GM19395 (cell line): Measurements from ENCODE around the gene ACTRT2.

ENCODE experiments used
- ATAC-seq: cut with Tn5 transposase; IDR thresholded peaks from one replicate; pipeline ENCODE4 v1.9.1; 2021; ENCODE audit warnings: mild to moderate bottlenecking, moderate library complexity; ENCODE audit not compliant: unreplicated experiment

Gene ACTRT2

DNA sequence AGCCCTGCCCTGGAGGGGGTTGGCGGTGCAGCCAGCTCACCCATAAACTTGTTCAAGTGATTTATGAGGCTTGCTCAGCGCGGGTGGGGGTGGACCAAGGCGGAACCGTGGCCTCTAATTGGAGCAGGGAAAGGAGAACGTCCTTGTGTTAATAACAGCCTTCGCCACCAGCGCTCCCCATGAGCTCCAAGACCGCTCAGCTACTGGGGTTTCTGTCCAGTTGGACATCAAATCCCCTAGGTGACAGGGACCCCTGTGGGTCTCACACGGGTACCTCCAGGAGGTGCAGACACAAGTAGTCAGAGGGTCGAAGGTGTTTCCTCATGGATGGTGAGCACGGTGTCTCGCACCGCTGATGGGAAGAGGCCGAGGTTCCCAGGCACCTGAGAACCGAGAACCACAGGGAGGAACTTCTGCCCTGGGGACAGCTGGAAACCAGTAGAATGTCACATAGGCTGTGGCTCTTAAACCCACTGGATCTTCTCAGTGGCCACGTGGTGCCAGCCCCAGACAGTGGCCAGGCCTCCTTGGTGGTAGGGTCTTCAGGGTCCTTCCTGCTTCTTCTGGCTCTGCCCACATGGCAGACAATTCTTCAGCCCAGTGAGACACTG lies 3.7 kb upstream of the ACTRT2 start:
- ATAC-seq = no peak

DNA sequence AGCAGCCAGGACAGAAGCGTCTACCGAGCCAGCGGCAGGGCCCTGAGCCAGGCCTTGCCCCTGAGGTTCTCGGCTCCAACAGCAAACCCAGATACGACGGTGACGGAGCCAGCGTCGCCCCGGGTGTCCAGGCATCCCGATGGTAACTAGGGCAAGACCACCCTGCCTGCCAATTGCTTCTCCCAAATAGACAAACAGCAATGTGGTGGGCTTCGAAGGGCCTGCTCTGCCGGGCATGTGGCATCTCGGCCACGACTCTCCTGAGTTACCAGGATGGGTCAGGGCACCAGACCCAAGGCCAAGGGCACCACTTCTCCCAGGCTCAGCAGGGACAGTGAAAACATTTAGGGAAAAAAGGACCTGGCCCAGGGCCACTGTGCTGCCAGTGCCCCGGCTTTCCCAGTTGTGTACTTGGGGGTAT lies 3.2 kb upstream of the ACTRT2 start:
- ATAC-seq = no peak

DNA sequence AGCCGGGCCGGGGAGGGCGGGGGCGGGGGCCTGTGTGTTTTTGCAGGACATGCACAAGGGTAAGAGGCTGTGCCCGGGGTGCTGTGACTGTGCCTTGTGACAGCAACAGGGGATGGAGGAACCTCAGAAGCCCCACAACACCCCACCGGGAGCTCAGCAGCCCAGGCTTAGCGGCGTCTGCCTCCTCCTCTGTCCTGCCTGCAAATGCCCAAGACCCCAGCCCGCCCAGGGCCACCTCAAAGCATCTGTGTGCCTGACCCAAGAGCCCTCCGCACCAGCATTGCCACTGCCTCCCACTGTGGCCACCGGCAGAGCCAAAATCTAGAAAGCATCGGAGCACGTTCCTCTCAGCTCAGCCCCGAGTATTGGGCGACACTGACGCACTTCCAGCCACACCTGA lies 2.7 kb upstream of the ACTRT2 start:
- no peak for ATAC-seq

DNA sequence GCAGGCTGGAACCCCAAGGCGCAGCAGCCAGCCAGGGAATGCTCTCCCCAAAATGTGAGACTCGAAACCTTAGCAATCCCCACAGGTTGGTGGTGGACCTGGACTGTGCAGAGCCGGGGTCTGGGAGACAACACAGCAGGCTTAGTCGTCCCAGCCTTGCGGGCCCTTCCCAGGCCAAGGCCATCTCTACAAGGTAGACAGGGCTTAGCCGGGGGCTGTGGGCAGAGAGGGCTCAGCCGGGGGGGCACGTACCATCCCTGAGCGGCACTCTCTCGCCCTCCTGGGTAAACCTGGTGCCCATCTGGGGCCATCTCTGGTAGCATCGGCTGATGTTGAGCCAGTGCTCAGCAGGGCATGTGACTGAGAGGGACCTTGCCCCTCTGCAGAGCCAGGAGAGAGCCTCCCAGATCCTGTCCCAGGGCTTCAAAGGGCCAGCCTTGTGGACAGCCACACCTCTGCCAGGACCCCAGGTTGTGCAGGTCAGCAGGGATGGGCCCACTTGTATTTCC lies 2.2 kb upstream of the ACTRT2 start:
- ATAC-seq = no peak

DNA sequence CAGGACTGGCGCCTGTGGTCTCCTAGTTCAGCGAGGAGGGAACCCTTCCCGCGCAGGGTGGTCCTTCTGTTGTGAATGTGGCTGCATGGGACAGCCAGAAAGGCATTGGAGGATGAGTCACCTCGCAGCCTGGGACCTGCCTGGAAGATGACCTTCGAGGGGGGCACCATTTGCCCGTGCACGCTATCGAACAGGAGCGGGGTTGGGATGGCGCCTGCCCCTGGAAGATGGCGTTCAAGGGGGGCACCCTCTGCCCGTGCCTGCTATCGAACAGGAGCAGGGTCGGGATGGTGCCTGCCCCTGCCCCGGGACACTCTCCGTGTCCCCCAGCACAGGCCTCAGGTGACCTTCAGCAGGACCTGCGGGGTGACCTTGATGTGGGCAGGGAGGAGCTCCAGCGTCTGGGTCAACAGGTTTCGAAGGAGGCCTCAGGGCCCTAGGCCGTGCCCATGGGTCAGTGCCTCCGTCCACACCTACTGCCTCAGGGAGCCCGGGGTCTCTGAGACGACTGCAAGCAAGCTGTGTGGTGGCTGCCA lies 1.7 kb upstream of the ACTRT2 start:
- ATAC-seq = no peak

DNA sequence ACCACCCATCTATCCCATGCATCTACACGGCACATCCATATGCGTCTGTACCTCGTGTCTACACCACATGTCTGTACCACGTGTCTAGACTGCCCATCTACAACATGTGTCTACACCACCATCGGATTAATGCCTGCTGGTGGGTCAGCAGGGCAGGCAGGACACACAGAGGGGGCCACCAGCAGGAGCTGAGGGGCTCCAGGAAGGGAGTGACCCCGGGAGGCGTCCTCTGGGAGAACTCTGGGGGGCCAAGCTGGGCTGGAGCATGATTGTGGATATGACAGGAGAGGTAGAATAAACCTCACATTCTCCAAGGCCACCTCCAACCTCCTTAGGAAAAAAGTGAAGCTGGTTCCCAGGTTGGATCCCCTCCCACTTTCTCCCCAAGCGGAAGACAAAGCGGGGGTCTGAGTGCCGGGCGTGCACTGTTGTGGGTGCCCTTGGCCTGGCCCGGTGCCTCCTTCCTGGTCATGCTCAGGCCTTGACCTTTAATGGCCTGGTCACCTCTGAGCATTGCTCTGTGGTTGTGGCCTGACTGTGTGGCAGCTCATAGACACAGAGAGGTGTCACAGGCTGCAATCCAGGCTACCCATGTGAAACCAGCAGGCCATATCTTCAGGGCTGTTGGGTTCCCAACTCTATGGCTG lies 881 bp upstream of the ACTRT2 start:
- ATAC-seq = no peak

DNA sequence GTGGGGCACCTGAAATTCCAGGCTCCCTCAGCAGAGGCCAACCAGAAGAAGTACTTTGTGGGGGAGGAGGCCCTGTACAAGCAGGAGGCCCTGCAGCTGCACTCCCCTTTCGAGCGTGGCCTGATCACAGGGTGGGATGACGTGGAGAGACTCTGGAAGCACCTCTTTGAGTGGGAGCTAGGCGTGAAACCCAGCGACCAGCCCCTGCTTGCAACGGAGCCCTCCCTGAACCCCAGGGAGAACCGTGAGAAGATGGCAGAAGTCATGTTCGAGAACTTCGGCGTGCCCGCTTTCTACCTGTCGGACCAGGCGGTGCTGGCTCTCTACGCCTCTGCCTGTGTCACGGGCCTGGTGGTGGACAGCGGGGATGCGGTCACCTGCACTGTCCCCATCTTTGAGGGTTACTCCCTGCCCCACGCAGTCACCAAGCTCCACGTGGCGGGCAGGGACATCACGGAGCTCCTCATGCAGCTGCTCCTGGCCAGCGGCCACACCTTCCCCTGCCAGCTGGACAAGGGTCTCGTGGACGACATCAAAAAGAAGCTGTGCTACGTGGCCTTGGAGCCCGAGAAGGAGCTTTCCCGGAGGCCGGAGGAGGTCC lies 634 bp downstream of the ACTRT2 start:
- no peak for ATAC-seq

DNA sequence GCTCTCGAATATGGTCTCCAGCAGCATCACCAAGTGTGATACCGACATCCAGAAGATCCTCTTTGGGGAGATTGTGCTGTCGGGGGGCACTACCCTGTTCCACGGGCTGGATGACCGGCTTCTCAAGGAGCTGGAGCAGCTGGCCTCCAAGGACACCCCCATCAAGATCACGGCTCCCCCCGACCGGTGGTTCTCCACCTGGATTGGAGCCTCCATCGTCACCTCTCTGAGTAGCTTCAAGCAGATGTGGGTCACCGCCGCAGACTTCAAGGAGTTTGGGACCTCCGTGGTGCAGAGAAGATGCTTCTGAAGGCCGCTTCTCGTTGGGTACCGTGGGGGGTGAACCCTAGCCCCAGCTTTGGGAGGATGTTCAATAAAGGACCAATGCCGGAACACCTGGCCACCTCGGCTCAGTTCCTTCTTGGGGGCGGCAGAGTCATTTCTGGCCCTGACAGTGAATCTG lies 1.3 kb downstream of the ACTRT2 start:
- ATAC-seq = no peak

DNA sequence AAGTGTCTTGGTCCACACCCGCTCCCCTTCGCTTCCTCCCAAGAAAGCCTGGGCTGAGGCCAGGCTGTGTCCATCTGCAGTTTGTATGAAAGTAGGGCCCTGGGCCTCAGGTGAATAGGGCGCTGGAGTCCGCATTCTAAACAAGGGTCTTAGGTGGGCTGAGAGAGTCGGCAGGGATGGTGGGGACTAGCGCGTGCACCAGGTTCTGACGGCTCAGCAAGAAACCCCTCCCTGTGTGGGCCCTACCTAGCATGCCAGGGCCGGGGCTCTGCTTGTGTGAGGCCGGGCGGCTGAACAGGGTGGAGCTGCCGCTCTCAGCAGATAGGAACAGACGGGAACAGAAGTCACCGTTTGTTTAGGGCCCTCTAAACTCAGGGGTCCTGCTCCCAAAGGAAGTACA lies 1.7 kb downstream of the ACTRT2 start:
- no peak for ATAC-seq

DNA sequence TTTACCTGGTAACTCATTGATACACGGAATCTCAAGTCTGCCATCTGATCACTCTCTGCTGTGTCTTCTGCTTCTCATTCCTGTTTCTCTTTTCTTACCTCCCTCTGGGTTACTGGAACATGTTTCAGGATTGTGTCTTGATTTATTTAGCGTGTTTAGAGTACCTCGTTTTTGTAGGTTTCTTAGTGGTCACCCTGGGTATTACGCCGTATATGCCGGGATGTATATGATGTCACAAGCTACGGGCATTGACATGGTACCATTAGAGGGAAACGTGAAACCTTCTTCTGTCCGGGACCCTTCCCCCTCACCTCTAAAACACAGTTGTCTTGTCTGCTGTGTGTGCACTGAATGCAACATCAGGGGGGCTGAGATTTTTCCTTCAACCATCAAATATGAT lies 2.8 kb downstream of the ACTRT2 start:
- ATAC-seq = no peak

DNA sequence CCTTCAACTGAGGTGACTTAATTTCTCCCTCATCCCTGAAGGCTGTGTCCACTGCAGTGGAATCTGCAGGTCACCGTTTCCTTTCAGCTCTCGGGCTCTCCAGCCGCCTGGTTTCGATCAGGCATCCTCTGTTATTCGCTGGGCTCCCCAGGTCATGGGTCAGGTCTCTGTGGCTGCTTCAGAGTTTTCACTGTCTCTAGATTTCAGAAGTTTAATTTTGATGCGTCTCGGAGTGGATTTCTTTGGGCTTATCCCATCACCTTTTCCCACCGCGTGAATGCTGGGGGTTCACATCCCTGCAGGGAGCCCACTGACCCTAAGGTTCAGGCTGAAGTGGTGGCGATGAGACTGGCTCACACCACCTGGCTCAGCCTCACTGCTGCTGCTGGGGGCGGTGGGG lies 3.3 kb downstream of the ACTRT2 start:
- ATAC-seq = no peak

DNA sequence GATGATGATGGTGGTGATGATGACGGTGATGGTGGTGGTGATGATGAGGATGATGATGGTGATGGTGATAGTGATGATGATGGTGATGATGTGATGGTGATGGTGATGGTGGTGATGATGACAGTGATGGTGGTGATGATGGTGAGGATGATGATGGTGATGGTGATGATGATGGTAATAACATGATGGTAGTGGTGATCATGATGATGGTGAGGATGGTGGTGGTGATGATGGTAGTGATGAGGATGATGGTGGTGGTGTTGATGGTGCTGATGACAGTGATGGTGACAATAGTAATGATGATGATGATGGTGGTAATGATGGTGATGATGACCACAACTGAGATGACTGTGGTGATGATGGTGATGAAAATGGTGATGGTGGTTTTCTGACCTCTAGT lies 4.9 kb downstream of the ACTRT2 start:
- ATAC-seq = no peak

DNA sequence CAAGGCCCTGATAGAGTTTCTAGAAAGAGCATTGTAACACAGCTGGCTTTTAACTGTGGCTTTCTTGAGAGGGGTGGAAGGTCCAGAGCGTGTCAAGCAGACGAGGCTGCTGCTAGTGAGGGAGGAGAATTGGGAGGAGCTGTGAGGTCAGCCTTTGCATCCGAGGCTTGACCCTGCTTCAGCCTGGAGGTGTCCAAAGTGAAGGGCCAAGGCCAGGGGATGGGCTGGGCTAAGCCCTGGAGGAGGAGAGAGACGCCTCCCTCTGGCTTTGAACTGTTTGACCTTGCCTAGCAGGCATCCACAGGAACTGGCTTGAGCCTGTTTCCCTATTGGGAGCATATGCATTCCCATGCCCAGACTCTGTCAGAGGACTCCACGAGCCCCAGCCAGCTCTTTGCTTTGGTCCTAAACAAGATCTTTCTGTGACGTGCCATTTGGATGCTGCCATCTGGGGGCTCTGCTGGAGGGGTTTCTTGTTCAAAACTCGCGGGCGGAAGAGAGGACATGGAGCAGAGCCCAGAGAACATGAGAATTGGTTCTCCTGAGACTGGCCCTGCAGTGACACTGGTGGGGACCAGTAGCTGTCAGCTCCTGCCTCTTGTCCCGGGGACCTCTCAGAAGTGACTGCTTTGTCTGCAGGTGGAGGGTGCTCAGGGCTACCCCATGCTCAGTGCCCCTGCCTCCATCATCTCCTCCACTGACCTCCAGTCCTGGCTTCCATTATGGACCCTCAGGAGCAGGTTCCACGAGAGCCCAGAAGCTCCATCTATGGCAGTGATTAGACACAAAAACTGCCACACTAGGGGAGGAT lies 5.5 kb downstream of the ACTRT2 start:
- no peak for ATAC-seq

DNA sequence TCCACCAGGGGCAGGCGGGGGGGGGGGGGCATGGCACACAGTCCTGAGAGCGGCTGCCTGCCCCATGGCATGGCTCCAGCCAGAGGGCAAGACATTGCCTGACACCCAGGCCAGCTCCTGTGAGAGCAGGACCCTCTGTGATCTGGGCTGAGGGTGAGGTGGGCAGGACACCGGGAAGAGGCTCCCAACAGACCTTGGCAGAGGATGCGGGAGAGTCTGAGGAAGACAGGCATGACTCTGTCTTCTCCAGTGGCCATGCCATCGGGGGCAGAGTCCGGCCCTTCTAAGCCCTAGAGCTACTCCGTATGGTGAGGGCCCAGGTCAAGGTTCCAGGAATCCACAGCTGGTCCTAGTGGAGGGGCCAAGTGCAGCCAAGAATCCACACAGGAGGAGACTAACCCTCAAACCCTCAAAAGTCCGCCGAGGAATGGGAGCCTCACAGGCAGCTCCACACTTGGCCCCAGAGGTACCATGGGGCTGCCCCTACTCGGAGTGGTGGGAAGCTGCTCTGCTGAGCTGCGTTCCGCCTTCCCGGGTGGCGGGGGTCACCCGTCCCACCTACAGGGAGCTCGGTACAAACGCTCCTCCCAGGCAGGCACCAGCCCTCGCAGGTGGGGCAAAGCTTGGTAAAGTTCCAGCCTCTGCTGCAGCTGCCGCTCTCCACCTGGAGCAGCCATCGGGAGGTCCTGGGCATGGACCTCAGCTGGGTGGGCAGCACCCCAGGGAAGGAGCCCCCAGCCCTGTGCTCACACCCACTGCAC lies 6.5 kb downstream of the ACTRT2 start:
- ATAC-seq = no peak

DNA sequence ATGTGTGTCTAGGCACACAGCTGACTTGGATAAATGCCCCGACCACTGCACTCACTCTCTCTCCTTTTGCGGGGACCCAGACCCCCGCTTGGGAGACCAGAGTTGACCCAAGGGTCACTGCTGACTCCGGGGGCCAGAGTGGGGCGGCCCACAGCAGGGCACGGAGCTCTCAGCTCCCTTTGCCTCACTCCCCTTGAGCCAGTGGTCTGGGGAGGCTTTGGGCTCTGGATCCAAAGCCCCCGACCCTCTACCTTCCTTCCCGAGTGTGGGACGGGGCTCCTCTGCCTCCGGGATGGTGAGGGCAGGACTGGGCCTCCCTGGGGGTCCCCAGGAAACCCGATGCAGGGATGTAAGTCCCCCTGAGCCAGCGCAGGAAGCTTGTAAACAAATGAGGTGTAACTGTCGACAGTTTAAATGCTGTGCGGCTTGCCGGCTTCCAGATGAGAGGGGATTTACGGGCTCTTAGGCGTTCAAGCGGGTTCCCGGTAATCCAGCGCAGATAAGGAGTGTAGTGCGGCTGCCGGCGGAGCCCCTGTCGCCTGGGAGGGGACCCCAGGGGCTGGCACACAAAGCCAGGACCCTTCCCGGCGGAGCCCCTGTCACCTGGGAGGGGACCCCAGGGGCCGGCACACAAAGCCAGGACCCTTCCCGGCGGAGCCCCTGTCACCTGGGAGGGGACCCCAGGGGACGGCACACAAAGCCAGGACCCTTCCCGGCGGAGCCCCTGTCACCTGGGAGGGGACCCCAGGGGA lies 7.4 kb downstream of the ACTRT2 start:
- no peak for ATAC-seq

DNA sequence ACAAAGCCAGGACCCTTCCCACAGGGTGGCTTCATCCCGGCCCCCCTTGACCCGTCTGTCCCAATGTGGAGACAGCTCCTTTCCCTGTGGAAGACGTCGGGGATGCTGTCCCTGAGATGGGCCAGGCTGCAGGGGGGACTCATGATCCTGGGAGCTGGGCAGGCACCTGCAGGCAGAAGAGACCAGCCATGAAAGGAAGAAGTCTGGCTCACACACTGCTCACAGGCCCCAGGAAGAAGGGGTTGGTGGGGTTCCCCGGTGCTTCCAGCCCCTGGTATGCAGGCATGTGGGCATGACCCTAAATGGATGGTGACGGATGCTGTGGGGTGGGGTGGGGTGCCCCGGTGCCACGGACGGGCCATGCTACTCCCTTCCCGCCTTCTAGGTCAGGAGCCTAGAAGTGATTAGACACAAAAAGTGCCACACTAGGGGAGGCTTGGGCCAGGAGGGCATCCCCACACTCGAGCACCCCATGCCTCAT lies 8.3 kb downstream of the ACTRT2 start:
- no peak for ATAC-seq

DNA sequence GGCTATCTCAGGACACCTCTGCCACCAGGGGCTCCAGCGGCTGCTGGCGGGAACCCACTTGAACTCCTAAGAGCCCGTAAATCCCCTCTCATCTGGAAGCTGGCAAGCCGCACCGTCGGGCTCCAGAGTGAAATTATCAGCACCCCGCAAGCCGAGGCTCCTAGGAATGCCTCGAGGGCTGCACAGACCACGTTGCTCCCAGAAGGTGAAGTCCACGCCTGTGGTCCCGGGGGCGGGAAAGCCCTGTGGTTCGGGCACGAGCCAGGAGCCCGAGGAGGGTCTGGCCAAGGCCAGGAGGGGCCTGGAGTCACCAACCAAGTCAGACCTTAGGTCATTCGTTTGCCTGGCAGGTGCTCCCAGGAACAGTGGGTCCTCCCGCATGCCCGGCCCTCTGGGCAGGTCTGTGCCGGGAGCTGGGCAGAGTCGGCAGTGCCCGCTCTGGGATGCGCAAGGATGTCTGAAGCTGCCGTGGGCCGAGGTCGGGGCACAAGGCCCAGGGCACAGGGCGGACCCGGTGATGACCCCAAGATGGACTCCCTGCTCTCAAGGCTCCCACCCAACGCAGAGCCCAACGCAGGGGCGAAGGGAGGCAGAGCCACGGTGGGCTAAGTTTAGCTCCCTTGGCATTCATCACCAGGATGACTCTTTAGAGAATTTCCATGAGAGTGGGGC lies 8.9 kb downstream of the ACTRT2 start:
- no peak for ATAC-seq

DNA sequence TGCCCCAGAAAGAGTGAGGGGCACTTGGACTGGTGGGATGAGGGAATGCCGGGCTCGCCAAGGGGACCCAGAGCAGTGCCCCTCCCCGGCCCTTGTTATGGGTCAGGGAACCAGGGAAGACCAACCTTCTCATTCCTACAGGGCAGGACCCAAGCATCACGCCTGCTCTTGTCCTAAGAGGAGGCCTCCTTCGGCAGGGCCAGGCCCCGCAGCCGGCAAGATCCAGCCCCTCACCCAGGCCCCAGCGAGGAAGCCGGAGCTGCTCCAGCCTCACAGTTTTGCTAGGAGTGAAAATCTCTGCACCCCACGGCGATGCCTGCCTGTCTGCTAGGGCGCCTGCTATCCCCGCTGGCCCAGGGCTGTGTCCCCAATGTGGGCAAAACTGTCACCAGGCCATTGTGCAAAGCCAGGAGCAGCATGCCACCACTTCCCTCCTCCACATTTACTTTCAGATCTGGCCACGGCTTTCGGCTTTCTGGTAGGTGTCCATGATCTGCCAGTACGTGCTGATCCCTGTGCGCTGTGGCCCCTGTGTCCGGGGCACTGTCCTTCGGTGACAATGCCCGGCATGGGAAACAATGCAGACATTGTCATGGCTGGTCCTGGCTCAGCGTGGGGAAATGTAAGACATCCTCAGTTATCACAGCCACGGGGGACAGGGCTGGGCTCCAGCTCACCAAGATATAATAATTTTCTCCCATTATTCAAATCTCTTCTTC lies 9.6 kb downstream of the ACTRT2 start:
- no peak for ATAC-seq
